ENCODE data around the gene CSTPP1. TPM values are rescaled to one million over a fixed set of nuclear protein-coding genes. Genes with fewer than 3 reads are reported as not detected.

CSTPP1 gene
- total and polyA plus RNA-seq, 2 donors (not counting 3 experiments of a cell fraction or from before 2014, with no cell fraction given): 25.9 to 38.2 TPM

DNA sequence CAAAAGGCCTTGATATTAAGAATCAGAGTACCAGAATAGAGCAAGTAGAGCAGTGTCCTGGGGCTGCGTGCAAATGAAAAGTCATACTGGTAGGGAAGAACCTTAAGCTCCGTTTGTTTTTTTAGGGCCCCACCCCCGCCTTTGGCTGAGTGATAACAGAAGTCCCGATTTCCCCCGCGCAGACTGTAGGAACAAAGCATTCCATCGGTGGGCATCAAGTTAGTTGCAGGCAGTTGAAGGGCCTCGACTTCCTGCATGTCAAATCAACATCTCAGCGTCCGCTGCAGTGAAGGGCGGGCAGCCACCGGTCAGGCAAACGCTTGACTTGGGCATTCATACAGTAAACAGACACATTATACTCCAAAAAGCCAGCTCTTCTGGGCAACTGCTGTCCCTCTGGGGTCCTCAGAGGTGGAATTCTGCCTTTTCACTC lies 29.9 kb upstream of the CSTPP1 start:
- H3K79me2 ChIP-seq (ENCODE audit: control insufficient read depth, insufficient read depth, low read length): no peaks in the 10 kb centered on the region
- POLR2A ChIA-PET: interaction anchor here (0.7 to 1.3 kb wide), 2 partner anchors 31 to 233 kb away, joined by 4 to 8 read pairs; no protein-coding TSS in a partner anchor
- no peaks in the 10 kb centered on the region for H3K9me1 ChIP-seq (replicated peaks; ENCODE audit: control insufficient read depth, extremely low read depth, insufficient read depth, low read length)
- peak; percentile 58 for DNase-seq (ENCODE audit: low read depth, low spot score)
- H4K20me1 ChIP-seq (replicated peaks; ENCODE audit: control insufficient read depth, extremely low read depth, insufficient read depth, low read length): no peaks in the 10 kb centered on the region
- peak overlapping the region; percentile 38 for H3K4me2 ChIP-seq (ENCODE audit: insufficient read depth, low read length)
- H3K9me3 ChIP-seq (replicated peaks; ENCODE audit: control insufficient read depth, insufficient read depth, low read length): no peaks in the 10 kb centered on the region
- peak overlapping the region; percentile 88 for H2AFZ ChIP-seq (ENCODE audit: low read depth, low read length)
- no peak overlapping the region for H3K27ac ChIP-seq (ENCODE audit: insufficient read depth, low read depth, low read length)
- H3K36me3 ChIP-seq (ENCODE audit: control insufficient read depth in 2 of 2, extremely low read depth in 1 of 2, insufficient read depth in 2 of 2, low read length in 2 of 2): no peaks in the 10 kb centered on the region
- intact Hi-C loops (cut with micrococcal nuclease): no loop called here
- BruUV-seq (replicated peaks): no TSS peak
- peaks cover 0 to 3% of the 10 kb centered on the region in 2 experiments for H3K27me3 ChIP-seq (ENCODE audit: control insufficient read depth in 2 of 2, insufficient read depth in 2 of 2, low read length in 2 of 2)
- no peak overlapping the region for H3K9ac ChIP-seq (replicated peaks; ENCODE audit: extremely low read depth, insufficient read depth, low read length)
- dilution Hi-C loops (cut with MboI; ENCODE audit: extremely low pct_ligation_motif_present, low sequenced_read_pairs): no loop called here
- H3K4me3 ChIP-seq (replicated peaks in 1 of 3; ENCODE audit: insufficient read depth in 1 of 3, low read depth in 1 of 3, low read length in 3 of 3): no peak overlapping the region
- FAIRE-seq: peak; percentile 93
- CTCF ChIA-PET: interaction anchor here (0.9 to 2.8 kb wide), 8 partner anchors 10 to 246 kb away, joined by 3 to 13 read pairs (median 4); partner anchors contain the start of gene CSTPP1
- H3K4me1 ChIP-seq (ENCODE audit: control insufficient read depth, extremely low read depth, insufficient read depth, low read length): peaks cover 9% of the 10 kb centered on the region
- TF ChIP-seq, protein P1, sequence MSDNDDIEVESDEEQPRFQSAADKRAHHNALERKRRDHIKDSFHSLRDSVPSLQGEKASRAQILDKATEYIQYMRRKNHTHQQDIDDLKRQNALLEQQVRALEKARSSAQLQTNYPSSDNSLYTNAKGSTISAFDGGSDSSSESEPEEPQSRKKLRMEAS (IDR thresholded peaks at IDR 0.05; ENCODE audit: insufficient read depth, insufficient read length): no peak
- no peak for TF ChIP-seq FOS (IDR thresholded peaks at IDR 0.05; ENCODE audit: borderline replicate concordance, insufficient read depth, low read length)
- no peak for TF ChIP-seq POLR2AphosphoS5 (IDR thresholded peaks at IDR 0.05; ENCODE audit: insufficient read depth, low read depth, low read length)
- no peak for TF ChIP-seq GATA2 (IDR thresholded peaks at IDR 0.05; ENCODE audit: insufficient read depth, insufficient read length, low read depth, low read length)
- TF ChIP-seq EZH2 (IDR thresholded peaks at IDR 0.05; ENCODE audit: borderline replicate concordance, low read depth, low read length, severe bottlenecking): no peak

GRCh38 chr11:46907606-46908005 lies 29.0 kb upstream of the CSTPP1 start:
- FAIRE-seq: no peak
- Histone ChIP-seq H3K4me2 (ENCODE audit: insufficient read depth, low read length) (no peak overlapping the region), H3K27ac (ENCODE audit: insufficient read depth, low read depth, low read length) (no peak overlapping the region), H3K9me1 (replicated peaks; ENCODE audit: control insufficient read depth, extremely low read depth, insufficient read depth, low read length) (no peaks in the 10 kb centered on the region), H3K79me2 (ENCODE audit: control insufficient read depth, insufficient read depth, low read length) (no peaks in the 10 kb centered on the region), H3K27me3 (ENCODE audit: control insufficient read depth in 2 of 2, insufficient read depth in 2 of 2, low read length in 2 of 2) (peaks cover 0 to 5% of the 10 kb centered on the region in 2 experiments), H3K9ac (replicated peaks; ENCODE audit: extremely low read depth, insufficient read depth, low read length) (no peak overlapping the region), H4K20me1 (replicated peaks; ENCODE audit: control insufficient read depth, extremely low read depth, insufficient read depth, low read length) (no peaks in the 10 kb centered on the region), H3K4me3 (replicated peaks in 1 of 3; ENCODE audit: insufficient read depth in 1 of 3, low read depth in 1 of 3, low read length in 3 of 3) (no peak overlapping the region), H3K4me1 (ENCODE audit: control insufficient read depth, extremely low read depth, insufficient read depth, low read length) (peaks cover 9% of the 10 kb centered on the region), H3K36me3 (ENCODE audit: control insufficient read depth in 2 of 2, extremely low read depth in 1 of 2, insufficient read depth in 2 of 2, low read length in 2 of 2) (no peaks in the 10 kb centered on the region), H2AFZ (ENCODE audit: low read depth, low read length) (no peak overlapping the region), H3K9me3 (replicated peaks; ENCODE audit: control insufficient read depth, insufficient read depth, low read length) (no peaks in the 10 kb centered on the region)
- no TSS peak for BruUV-seq (replicated peaks)
- intact Hi-C loops (cut with micrococcal nuclease) (no loop called here), dilution Hi-C loops (cut with MboI; ENCODE audit: extremely low pct_ligation_motif_present, low sequenced_read_pairs) (no loop called here)
- no peak for DNase-seq (ENCODE audit: low read depth, low spot score)
- TF ChIP-seq, protein P2, sequence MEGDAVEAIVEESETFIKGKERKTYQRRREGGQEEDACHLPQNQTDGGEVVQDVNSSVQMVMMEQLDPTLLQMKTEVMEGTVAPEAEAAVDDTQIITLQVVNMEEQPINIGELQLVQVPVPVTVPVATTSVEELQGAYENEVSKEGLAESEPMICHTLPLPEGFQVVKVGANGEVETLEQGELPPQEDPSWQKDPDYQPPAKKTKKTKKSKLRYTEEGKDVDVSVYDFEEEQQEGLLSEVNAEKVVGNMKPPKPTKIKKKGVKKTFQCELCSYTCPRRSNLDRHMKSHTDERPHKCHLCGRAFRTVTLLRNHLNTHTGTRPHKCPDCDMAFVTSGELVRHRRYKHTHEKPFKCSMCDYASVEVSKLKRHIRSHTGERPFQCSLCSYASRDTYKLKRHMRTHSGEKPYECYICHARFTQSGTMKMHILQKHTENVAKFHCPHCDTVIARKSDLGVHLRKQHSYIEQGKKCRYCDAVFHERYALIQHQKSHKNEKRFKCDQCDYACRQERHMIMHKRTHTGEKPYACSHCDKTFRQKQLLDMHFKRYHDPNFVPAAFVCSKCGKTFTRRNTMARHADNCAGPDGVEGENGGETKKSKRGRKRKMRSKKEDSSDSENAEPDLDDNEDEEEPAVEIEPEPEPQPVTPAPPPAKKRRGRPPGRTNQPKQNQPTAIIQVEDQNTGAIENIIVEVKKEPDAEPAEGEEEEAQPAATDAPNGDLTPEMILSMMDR (IDR thresholded peaks at IDR 0.05; ENCODE audit: extremely low read depth in 1 of 2, insufficient read depth in 1 of 2, low read depth in 1 of 2, low read length in 2 of 2): no peak
- TF ChIP-seq, protein P1 (IDR thresholded peaks at IDR 0.05; ENCODE audit: insufficient read depth, insufficient read length): no peak
- no peak for TF ChIP-seq JUN (IDR thresholded peaks at IDR 0.05; ENCODE audit: borderline replicate concordance, insufficient read depth, insufficient read length, low read depth)
- TF ChIP-seq MYC (IDR thresholded peaks at IDR 0.05; ENCODE audit: low read depth, low read length): no peak
- no peak for TF ChIP-seq POLR2AphosphoS5 (IDR thresholded peaks at IDR 0.05; ENCODE audit: insufficient read depth, low read depth, low read length)
- TF ChIP-seq GATA2 (IDR thresholded peaks at IDR 0.05; ENCODE audit: insufficient read depth, insufficient read length, low read depth, low read length): no peak
- no peak for TF ChIP-seq EZH2 (IDR thresholded peaks at IDR 0.05; ENCODE audit: borderline replicate concordance, low read depth, low read length, severe bottlenecking)
- no peak for TF ChIP-seq FOS (IDR thresholded peaks at IDR 0.05; ENCODE audit: borderline replicate concordance, insufficient read depth, low read length)
- no peak for TF ChIP-seq POLR2A (IDR thresholded peaks at IDR 0.05; ENCODE audit: low read depth, low read length)
- CTCF ChIA-PET: interaction anchor here (1.0 to 2.8 kb wide), 6 partner anchors 9 to 245 kb away, joined by 3 to 13 read pairs (median 4); no protein-coding TSS in a partner anchor
- POLR2A ChIA-PET: no interaction called here

All from endothelial cell of umbilical vein (primary cell).